GM12864 (cell line): ENCODE data around the gene GPSM1.

Experiments used
- DNase-seq: peaks from one replicate; pipeline ENCODE4 v3.0.0-alpha.2; 2011; ENCODE audit warnings: low read depth
- H3K4me3 ChIP-seq: 2 replicates; pipeline ENCODE4 v1.5.1; 2011; ENCODE audit warnings: mild to moderate bottlenecking, low read depth, low read length, control low read depth
- TF ChIP-seq, protein P1 (sequence below): IDR thresholded peaks from 2 replicates; pipeline ENCODE4 v1.5.1; 2011; ENCODE audit warnings: low read depth, mild to moderate bottlenecking, moderate library complexity, low read length, control low read depth, inconsistent platforms; ENCODE audit errors: missing control alignments

Gene GPSM1

DNA sequence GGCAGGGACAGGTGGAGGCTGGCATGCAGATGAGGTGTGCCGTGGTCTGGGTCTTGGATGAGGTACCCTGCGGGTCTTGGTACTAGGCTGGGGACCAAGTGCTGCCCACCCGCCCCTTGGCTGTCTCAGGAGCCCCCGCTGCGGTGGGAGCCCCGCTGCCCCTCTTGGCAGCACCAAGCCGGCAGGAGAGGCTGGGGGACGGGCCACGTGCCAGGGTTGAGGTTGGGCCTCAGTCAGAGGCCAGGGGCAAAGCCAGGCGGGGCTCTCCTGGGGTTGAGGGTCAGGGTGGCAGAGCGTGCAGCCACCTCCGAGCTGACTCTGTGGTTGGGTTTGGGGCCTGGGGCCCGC lies 44.2 kb downstream of the GPSM1 start:
- DNase-seq, result no peak
- no peak overlapping the region for H3K4me3 ChIP-seq
- TF ChIP-seq, protein P1, sequence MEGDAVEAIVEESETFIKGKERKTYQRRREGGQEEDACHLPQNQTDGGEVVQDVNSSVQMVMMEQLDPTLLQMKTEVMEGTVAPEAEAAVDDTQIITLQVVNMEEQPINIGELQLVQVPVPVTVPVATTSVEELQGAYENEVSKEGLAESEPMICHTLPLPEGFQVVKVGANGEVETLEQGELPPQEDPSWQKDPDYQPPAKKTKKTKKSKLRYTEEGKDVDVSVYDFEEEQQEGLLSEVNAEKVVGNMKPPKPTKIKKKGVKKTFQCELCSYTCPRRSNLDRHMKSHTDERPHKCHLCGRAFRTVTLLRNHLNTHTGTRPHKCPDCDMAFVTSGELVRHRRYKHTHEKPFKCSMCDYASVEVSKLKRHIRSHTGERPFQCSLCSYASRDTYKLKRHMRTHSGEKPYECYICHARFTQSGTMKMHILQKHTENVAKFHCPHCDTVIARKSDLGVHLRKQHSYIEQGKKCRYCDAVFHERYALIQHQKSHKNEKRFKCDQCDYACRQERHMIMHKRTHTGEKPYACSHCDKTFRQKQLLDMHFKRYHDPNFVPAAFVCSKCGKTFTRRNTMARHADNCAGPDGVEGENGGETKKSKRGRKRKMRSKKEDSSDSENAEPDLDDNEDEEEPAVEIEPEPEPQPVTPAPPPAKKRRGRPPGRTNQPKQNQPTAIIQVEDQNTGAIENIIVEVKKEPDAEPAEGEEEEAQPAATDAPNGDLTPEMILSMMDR, result no peak

DNA sequence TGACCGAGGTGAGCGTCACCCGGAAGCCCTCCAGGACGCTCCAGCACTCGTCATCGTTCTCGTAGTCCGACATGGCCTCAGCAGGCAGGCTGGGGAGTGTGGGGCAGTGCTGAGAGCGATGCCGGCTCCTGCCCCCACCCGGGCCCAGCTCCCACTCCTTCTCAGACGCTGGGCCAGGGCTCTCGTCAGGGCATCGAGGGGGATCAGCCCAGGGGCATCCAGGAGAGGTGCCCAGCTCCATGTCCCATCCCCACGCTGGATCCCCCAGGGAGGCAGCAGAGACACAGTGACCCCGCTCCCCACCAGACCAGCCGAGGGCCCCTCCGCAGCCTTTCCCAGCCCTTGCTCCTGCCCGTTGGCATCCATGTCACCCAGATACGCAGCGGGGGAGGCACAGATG lies 44.7 kb downstream of the GPSM1 start:
- TF ChIP-seq, protein P1, result no peak
- H3K4me3 ChIP-seq, result no peak overlapping the region
- no peak for DNase-seq

GRCh38 chr9:136372561-136373299 lies 45.4 kb downstream of the GPSM1 start:
- TF ChIP-seq, protein P1, result no peak
- H3K4me3 ChIP-seq, result no peak overlapping the region
- DNase-seq, result no peak

DNA sequence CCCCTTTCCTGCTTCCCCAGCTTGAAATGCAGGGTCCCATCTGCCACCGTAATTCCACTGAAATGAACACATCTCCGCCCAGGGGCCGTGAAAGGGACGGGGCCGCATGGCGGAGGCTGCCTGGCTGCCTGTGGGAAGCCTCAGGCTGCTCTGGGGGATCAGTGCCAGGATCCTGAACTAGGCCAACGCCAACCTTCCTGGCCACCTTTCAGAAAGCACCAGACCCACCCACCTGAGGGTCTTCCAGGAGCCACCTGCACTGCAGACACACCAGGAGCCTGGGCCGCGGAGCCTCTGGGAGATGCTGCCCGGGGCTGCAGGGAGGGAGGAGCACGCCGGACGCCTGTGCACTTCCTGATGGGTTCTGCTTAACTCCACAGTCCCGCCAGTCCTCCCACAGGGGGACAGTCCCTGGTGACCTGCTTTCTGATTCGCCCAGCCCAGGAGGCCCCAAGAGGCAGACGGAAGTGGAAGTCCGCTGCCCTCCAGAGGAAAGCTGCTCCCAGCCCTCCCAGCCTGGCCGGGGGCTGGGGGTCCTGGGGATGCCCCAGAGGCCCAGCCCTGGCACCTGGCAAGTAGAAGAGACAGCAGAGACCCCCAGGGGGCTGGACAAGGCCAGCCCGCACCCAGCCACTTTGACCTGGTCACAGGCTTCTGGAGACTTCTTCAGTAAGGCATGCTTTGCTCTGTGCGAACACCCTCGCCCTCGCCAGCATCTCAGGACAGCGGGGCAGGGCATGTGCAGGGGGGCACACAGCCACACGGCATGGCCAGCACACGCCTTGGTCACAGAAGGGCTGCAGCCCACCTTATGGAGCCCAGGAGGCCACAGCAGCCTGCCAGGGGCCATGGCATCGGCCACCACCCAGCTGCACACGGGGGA lies 46.2 kb downstream of the GPSM1 start, which contains the start of gene CARD9:
TSS of gene CARD9 (minus strand) at position 370 of the 883 bp plus-strand sequence. CDS start 1,591 bp downstream, outside the sequence.
- H3K4me3 ChIP-seq, result no peak within 1 kb of the TSS
- DNase-seq, result no peak
- TF ChIP-seq, protein P1, result no peak

- TF ChIP-seq, protein P1, result no peak
- H3K4me3 ChIP-seq, result no peak overlapping the region
- DNase-seq, result no peak
These were observed 46.8 kb downstream of the GPSM1 start for GRCh38 chr9:136374183-136374575.

GRCh38 chr9:136375096-136375495 lies 47.8 kb downstream of the GPSM1 start:
- no peak overlapping the region for H3K4me3 ChIP-seq
- TF ChIP-seq, protein P1, result no peak
- no peak for DNase-seq
